ENCODE data around the gene FANCI.
A peak's percentile ranks its signal among the peaks of the same experiment; 100 is the strongest.

FANCI gene

GRCh38 chr15:89217031-89217430 is 26.7 kb upstream of the FANCI start:
- TF ChIP-seq CTCF (conservative IDR thresholded peaks at IDR 0.05; ENCODE audit: low read depth) = no peak
- CTCF ChIA-PET = interaction anchor here (0.5 to 2.3 kb wide), 2 partner anchors 10 to 12 kb away, joined by 3 to 17 read pairs; no protein-coding TSS in a partner anchor
- POLR2A ChIA-PET (ENCODE audit: low non-redundant PET) = no interaction called here
- H3K27ac ChIP-seq = no peak overlapping the region
- no peak for DNase-seq (ENCODE audit: low spot score)

- ChIA-PET CTCF (interaction anchor here (2.3 kb wide), 1 partner anchor 11 kb away, joined by 17 read pairs; no protein-coding TSS in a partner anchor), POLR2A (ENCODE audit: low non-redundant PET) (no interaction called here)
- H3K27ac ChIP-seq = no peak overlapping the region
- no peak for DNase-seq (ENCODE audit: low spot score)
- no peak for TF ChIP-seq CTCF (conservative IDR thresholded peaks at IDR 0.05; ENCODE audit: low read depth)
Observed at GRCh38 chr15:89217686-89218376, 25.9 kb upstream of the FANCI start.

- POLR2A ChIA-PET (ENCODE audit: low non-redundant PET) = no interaction called here
- no peak for TF ChIP-seq CTCF (conservative IDR thresholded peaks at IDR 0.05; ENCODE audit: low read depth)
- CTCF ChIA-PET = interaction anchor here (2.3 kb wide), 1 partner anchor 12 kb away, joined by 17 read pairs; no protein-coding TSS in a partner anchor
- no peak for DNase-seq (ENCODE audit: low spot score)
- H3K27ac ChIP-seq = no peak overlapping the region
Observed at GRCh38 chr15:89218531-89218930, 25.2 kb upstream of the FANCI start.

GRCh38 chr15:89221543-89221942 is 22.2 kb upstream of the FANCI start, which contains the start of gene RLBP1:
TSS of gene RLBP1 (minus strand) at chr15:89221579. CDS start at chr15:89218975, 2,604 bp downstream.
- ChIA-PET CTCF (interaction anchor here (0.6 to 2.5 kb wide), 3 partner anchors 14 to 39 kb away, joined by 3 to 20 read pairs (median 4); no protein-coding TSS in a partner anchor), POLR2A (ENCODE audit: low non-redundant PET) (no interaction called here)
- H3K27ac ChIP-seq = no peak within 1 kb of the TSS
- DNase-seq (ENCODE audit: low spot score) = peak; percentile 48
- no peak for TF ChIP-seq CTCF (conservative IDR thresholded peaks at IDR 0.05; ENCODE audit: low read depth)

- TF ChIP-seq CTCF (conservative IDR thresholded peaks at IDR 0.05; ENCODE audit: low read depth) = no peak
- ChIA-PET POLR2A (ENCODE audit: low non-redundant PET) (no interaction called here), CTCF (interaction anchor here (0.5 to 0.7 kb wide), 2 partner anchors 18 to 107 kb away, joined by 3 read pairs; no protein-coding TSS in a partner anchor)
- H3K27ac ChIP-seq = no peak overlapping the region
- DNase-seq (ENCODE audit: low spot score) = no peak
Observed at GRCh38 chr15:89225588-89225987, 18.2 kb upstream of the FANCI start.

GRCh38 chr15:89226359-89227221 is 17.2 kb upstream of the FANCI start:
- POLR2A ChIA-PET (ENCODE audit: low non-redundant PET) = no interaction called here
- CTCF ChIA-PET = no interaction called here
- TF ChIP-seq CTCF (conservative IDR thresholded peaks at IDR 0.05; ENCODE audit: low read depth) = no peak

More at GRCh38 chr15:89226359-89227221, 17.2 kb upstream of the FANCI start:
- DNase-seq (ENCODE audit: low spot score) = no peak
- no peak overlapping the region for H3K27ac ChIP-seq
